HG03097 (cell line): ENCODE measurements around the gene RERE.
"Not testable (repeated sequence)": the region's sequence is repeated elsewhere in the genome, so short reads cannot be mapped to it uniquely, and the experiment has no call there.

Experiments used
- ATAC-seq: cut with Tn5 transposase; IDR thresholded peaks from one replicate; pipeline ENCODE4 v1.9.1; 2021; ENCODE audit not compliant: unreplicated experiment, low FRiP score

The RERE gene

GRCh38 chr1:8467308-8467707, 350.1 kb downstream of the RERE start:
- no peak for ATAC-seq

GRCh38 chr1:8465692-8466091, 351.7 kb downstream of the RERE start:
- no peak for ATAC-seq

GRCh38 chr1:8465013-8465412, 352.4 kb downstream of the RERE start:
- ATAC-seq = no peak

- ATAC-seq = no peak
Observed at GRCh38 chr1:8464377-8464776, 353.1 kb downstream of the RERE start.

GRCh38 chr1:8463144-8463927, 354.1 kb downstream of the RERE start:
- ATAC-seq = no peak

GRCh38 chr1:8462371-8462892, 355.0 kb downstream of the RERE start:
- ATAC-seq = no peak

GRCh38 chr1:8461351-8462110, 355.9 kb downstream of the RERE start:
- ATAC-seq = no peak

- ATAC-seq = no peak
Observed at GRCh38 chr1:8460784-8461183, 356.7 kb downstream of the RERE start.

- ATAC-seq = no peak
Observed at GRCh38 chr1:8460132-8460544, 357.3 kb downstream of the RERE start.

GRCh38 chr1:8458607-8459006, 358.8 kb downstream of the RERE start:
- ATAC-seq = no peak

GRCh38 chr1:8457760-8458381, 359.6 kb downstream of the RERE start:
- no peak for ATAC-seq

- ATAC-seq = no peak
Observed at GRCh38 chr1:8456991-8457390, 360.4 kb downstream of the RERE start.

- no peak for ATAC-seq
Observed at GRCh38 chr1:8456308-8456912, 361.0 kb downstream of the RERE start.

GRCh38 chr1:8455700-8456307, 361.6 kb downstream of the RERE start:
- ATAC-seq = no peak

GRCh38 chr1:8450312-8450711, 367.1 kb downstream of the RERE start:
- no peak for ATAC-seq

GRCh38 chr1:8448911-8449661, 368.4 kb downstream of the RERE start:
- ATAC-seq = no peak

GRCh38 chr1:8448505-8448904, 368.9 kb downstream of the RERE start:
- ATAC-seq = not testable (repeated sequence)

- no peak for ATAC-seq
Observed at GRCh38 chr1:8447616-8448150, 369.8 kb downstream of the RERE start.

- not testable (repeated sequence) for ATAC-seq
Observed at GRCh38 chr1:8446119-8446518, 371.3 kb downstream of the RERE start.
